Subcutaneous adipose tissue (tissue), 4 donors: ENCODE results near the gene PHACTR4. TPM values are rescaled to one million over a fixed set of nuclear protein-coding genes. Genes with fewer than 3 reads are reported as not detected.

Experiments used
- CTCF ChIP-seq: fragments of 450-650 bp; IDR thresholded peaks from one replicate; pipeline ENCODE4 v1.5.1; 2016; ENCODE audit warnings: low read depth, mild to moderate bottlenecking, control low read depth, antibody characterized with exemption, moderate library complexity
- total RNA-seq, 4 donors: library from RNA; depleted of rRNA; stranded (reverse); fragments of >200 nt; gene quantifications; one replicate each; pipeline ENCODE4 v1.1.0, GENCODE V29; 2016

Gene PHACTR4
- total RNA-seq, 4 donors from 2014 or later = 15.4 to 24.9 (median 19.1) TPM

DNA sequence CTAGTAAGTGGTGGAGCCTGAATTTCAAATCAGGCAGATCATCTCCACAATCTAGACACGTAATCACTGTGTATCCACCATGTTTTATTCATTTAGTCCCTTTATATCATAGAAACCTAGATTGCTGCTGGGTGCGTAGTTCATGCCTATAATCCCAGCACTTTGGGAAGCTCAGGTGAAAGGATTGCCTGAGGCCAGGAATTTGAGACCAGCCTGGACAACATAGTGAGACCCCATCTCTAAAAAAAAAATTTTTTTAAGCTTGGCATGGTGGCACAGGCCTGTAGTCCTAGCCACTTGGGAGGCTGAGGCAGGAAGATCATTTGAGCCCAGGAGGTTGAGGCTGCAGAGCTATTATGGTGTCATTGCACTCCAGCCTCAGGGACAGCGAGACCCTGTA, 30.6 kb upstream of the PHACTR4 start:
- TF ChIP-seq CTCF = no peak

- TF ChIP-seq CTCF = no peak
Measured at GRCh38 chr1:28339551-28339950, 30.0 kb upstream of the PHACTR4 start.

DNA sequence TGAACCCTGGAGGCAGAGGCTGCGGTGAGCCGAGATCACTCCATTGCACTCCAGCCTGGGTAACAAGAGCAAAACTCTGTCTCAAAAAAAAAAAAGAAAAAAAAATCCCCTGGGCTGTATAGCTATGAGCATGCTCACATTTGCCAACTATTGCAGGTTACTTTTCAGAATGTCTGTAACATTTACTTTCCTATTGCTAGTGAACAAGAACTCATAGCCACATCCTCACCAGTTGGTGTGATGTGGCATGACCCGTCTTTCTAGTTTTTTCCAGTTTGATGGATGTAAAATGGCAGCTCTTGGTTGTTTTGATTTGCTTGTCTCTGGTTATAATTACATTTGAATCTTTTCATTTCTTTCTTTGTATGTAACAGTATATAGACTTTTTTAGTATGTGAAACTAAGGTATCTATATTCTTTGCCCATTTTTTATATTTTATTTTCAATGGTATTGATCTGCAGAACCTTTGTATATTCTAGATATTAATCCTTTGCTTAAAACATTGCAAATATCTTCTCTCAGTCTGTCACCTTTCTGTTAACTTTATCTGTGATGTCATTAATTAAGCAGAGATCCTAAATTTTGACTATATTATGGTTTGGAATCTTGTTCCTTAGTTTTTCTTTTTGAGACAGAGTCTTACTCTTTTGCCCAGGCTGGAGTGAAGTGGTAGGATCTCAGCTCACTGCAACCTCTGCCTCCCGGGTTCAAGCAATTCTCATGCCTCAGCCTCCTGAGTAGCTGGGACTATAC, 29.1 kb upstream of the PHACTR4 start:
- TF ChIP-seq CTCF = no peak

- no peak for TF ChIP-seq CTCF
Measured at GRCh38 chr1:28341591-28341990, 27.9 kb upstream of the PHACTR4 start.

- TF ChIP-seq CTCF = no peak
Measured at GRCh38 chr1:28343405-28343804, 26.1 kb upstream of the PHACTR4 start.

DNA sequence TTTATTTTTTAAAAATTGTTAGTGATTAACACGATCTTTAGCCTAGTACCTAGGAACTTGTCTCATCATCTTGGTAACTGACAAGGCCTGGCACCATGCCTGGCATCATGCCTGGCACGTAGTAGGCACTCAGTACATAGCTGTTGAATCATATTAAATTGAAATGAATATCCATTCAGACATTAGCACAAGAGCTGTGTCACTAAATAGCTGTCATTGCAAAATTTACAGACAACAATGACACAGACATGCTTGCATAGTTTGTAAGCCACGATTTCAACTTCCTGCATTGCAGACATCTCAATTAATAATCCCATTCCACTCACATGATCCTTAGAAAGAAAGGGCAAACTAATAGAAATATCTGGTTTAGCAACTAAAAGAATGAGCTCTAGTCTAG, 15.4 kb upstream of the PHACTR4 start:
- TF ChIP-seq CTCF = no peak

DNA sequence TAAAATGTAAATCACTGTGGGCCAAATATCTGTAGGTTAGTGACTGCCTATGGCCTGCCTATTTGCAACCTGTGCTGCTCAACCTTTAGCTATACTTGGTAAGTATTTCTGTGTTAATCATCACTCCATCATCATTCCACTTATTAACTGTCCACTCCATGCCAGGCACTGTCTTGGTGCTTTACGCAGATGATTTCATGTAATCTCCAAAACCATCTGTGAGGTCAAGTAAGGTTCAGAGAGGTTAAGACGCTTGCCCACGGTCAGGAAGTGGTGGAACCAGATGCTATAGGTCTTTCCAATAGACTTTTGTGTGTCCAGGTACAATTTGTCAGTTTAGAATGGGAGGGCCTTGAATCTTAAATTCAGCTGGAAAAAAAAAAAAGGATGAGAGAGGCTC, 10.8 kb upstream of the PHACTR4 start:
- no peak for TF ChIP-seq CTCF
